GM18520 (cell line): Measurements from ENCODE around the gene KRTAP21-3.
"Not testable (repeated sequence)": the region's sequence is repeated elsewhere in the genome, so short reads cannot be mapped to it uniquely, and the experiment has no call there.

Experiments
- ATAC-seq: cut with Tn5 transposase; IDR thresholded peaks from one replicate; pipeline ENCODE4 v1.9.1; 2021; ENCODE audit not compliant: unreplicated experiment

Gene KRTAP21-3, protein sequence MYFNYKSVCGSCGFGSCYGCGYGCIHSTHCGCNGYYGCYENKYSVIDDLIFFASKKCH

DNA sequence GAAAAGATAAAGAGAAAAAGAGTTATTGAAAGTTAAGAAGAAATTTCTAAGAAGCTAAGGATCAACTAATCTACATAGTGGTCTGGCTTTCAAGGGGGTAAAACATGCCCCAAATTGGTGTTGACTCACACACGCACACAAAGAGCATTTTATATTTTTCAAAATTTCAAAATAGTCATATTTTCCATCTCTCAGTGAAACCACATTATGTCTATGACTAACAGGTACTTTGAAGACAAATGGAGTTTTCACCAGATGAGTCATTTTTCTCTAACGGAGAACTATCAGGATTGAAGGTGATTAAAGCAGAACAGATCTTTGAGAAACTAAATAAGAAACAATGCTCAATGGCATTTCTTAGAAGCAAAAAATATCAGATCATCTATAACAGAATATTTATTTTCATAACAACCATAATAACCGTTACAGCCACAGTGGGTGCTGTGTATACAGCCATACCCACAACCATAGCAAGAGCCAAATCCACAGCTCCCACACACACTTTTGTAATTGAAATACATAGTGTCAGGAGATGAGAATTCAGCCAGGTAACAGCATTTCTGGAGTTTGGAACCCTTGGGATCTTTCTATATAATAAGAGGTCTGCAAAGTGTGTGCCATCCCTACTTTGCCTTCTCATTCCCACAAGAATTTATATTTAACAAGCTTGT is at the start of gene KRTAP21-3:
Gene KRTAP21-3 (minus strand): TSS at position 539 of the 671 bp plus-strand sequence. CDS start 18 bp downstream, at position 521.
- ATAC-seq, result no peak

DNA sequence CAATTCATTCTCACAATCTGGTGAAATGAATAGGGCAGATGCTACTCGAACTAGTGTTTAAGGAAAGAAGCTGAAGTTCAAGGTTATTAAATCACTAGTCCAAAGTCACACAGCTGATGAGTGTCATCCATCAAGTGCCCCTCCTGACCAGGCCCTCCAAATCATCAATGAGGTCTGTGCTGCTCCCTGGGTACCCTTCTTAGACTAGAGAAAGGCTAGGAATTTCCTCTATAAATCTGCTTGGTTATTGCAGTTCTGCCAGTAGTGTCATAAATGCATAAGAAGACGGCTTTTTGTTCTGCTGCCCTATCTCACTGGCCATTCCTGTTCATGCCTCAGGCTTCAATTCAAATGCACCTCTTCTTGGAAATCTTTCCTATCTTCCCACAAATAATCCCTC is 42.2 kb upstream of the KRTAP21-3 start:
- ATAC-seq, result no peak

DNA sequence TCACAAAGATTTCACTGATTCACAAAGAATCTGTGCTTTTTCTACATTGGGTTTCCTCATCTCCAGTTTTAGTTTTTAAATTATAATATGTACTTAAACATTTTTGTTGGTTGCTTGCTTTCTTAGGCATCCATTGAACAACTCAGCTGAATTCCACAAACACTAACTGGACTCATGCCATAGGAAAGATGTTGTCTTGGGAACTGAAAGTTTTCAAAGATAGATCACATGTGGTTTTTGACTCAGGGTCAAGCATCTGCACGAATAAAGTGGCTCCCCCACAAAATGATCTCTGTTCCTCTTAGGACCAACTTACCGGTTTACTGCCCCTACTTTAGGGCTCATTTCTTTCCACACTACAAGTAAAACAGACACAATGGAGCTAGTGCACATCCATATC is 39.7 kb upstream of the KRTAP21-3 start:
- no peak for ATAC-seq

DNA sequence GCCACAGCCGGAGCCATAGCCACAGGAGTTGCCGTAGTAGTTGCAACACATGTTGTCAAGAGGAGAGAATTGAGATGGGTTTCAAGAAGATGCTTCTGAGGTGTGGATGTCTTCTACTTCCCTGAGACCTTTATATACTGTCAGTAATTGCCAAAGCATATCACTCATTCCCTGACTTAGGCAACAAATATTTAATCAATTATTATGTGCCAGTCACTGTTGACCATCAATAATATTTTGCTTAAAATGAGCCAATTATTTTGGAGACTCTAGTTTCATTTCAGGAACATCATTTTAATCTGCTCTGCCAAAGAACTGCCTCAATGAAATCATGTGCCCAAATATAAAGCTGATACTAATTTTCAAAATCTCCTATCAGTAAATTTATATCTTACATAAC is 36.8 kb upstream of the KRTAP21-3 start, which contains the start of gene KRTAP21-1:
Gene KRTAP21-1 (minus strand): TSS at position 101 of the 400 bp plus-strand sequence. CDS start 50 bp downstream, at position 51.
- ATAC-seq, result not testable (repeated sequence)

DNA sequence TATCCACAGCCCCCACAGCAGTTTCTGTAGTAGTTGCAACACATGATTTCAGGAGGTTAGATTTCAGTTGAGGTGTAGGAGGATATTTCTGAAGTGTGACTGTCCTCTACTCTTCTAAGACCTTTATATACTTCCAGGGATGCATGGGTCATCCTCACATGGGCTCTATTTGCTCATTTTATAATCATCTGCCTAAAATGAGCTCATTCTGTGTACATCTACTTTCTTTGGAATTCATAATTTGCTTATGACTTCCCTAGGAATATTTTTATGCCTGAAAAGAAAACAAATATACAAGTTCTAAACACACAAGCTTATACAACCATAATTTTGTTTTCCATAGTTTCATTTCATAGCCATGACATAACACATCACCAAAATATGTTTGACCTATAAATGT is 28.6 kb upstream of the KRTAP21-3 start, which contains the start of gene KRTAP21-2:
Gene KRTAP21-2 (minus strand): TSS at position 101 of the 400 bp plus-strand sequence. CDS start 57 bp downstream, at position 44.
- ATAC-seq, result no peak

DNA sequence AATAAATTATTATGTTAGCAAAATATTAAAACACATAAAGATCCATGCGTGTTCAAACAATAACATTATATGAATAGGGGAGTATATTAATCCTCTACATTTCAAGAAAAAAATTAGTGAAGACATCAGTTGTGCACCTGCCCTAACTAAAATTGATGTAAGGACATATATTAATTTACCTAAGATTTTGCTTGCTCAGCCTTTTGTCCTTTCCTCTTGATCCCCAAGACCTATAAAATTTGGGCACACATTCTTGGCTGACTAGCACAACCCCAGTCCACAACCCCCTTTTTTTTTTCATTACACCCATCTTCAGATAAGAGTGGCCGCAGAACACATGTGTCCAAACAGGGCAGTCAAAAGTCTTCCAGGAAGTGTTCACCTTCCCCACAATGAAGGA is 21.9 kb upstream of the KRTAP21-3 start:
- no peak for ATAC-seq

DNA sequence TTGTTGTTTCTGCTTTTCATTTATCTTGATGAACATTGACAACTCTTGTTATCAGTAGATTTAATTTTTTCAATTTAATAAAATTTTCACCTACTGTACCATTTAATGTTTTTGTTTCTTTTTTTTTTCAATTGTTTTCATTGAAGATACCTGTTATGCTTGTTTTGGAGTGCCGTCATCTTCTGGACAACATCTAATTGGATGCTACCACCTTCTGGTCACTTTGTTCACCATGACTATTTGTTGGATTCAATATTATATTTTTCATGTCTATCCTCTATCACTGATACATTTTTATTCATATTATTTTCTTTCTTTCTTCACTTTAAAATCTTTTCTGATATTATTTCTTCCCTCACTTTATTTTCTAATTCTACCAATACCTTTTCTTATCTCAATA is 14.4 kb upstream of the KRTAP21-3 start:
- ATAC-seq, result no peak

DNA sequence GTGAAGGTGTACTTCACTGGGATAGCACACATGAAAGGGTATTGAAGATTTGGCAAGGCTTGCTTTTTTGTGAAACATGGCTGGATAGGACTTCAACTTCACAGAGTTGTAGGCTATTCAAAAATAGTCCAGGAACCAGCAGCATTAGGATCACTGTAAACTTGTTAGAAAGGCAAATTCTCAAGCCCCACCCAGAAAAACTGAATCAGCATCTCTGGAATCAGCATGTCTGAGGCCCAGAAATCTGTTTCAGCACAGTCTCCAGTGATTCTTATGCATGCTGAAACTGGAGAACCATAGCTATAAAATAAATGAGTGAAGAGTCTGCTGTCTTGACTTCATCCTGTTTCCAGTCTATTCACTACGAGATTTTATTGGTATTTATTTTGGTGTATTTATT is 8.1 kb upstream of the KRTAP21-3 start:
- ATAC-seq, result no peak

DNA sequence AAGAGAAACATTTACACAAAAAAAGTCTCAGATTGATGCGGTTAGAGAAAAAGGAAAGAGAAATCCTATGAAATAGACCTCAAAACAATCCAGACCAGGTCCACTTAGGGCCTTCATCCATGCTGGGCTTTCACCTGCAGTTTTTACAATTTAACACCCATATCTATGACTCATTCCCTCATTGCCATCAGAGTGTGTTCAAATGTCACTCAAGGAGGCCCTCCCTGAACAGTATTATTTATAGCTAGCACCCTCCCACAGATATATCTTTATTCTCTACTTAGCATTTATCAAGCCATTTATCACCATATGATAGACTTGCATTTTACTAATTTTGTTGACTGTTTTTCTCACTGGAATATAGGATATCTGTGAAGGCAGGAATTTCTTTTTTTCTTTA is 824 bp upstream of the KRTAP21-3 start:
- no peak for ATAC-seq

DNA sequence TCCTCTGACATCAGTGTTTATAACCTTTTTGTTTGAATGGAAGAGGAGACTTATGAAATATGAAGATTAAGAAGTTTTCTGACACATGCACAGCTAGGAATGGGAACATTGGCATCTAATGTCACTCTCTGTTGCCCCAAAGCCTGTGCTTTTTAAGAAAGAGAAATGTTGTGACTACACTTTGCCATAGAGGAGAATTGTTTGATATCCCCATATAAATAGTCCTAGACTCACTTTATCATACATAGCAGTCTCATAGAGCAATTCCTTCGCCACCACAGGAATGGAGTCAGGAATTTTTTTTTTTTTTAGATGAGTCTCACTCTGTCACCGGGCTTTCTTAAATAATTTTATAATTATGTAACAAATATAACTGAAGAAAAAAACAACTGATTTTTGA is 1.5 kb downstream of the KRTAP21-3 start:
- ATAC-seq, result no peak

DNA sequence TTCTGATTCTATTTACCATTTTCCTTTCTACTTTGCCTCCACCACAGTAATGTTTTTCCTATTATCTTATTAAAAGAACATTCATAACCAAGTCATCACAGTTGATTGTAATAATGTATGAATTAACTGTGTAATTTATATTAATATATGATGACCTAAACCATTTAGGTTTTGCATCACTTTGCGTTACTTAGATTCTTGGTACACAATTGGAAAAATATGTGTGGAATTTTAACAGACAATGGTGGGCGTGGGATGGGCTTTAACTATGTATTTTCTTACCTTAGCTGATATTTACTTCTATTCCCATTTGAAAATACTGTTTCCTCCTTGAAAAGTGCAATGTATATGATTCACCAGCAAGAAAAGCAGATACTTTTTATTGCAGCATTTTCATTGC is 3.6 kb downstream of the KRTAP21-3 start:
- ATAC-seq, result no peak

DNA sequence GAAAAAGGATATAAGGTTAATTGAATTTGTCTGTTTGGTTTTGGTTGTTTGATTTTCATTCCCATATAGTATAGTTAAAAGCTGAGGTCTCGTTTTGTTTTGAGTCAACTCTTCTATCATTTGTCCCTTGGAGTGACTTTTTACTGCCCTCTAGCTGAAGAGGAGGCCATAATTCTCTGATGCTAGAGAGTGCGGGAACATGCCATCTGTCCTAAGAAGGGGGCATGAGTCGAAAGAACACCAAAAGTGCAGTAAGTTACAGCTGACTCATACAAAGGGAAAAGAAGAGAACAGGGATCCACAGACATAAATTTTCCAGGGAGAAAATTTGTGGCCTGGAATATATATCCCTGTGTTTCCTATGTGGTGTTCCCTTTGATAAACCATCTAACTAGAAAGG is 4.1 kb downstream of the KRTAP21-3 start:
- no peak for ATAC-seq

DNA sequence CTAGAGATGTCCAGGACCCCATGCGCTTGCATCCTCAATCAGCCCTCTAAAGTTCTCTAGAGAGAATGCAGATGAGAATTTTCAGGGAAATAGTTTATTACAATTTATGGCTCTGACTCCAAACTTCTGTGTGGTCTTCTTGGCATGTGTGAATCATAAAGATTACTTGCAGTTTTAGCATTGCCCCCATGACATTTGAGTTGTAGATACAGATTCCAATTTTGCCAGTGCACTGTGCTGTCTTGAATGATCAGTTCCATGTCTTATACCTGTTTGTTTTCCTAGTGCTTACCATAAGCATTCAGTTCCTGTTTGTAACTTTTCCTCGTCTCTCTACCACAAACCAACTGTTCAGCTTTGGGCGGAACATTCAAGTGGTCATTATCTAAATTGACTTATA is 4.8 kb downstream of the KRTAP21-3 start:
- no peak for ATAC-seq

DNA sequence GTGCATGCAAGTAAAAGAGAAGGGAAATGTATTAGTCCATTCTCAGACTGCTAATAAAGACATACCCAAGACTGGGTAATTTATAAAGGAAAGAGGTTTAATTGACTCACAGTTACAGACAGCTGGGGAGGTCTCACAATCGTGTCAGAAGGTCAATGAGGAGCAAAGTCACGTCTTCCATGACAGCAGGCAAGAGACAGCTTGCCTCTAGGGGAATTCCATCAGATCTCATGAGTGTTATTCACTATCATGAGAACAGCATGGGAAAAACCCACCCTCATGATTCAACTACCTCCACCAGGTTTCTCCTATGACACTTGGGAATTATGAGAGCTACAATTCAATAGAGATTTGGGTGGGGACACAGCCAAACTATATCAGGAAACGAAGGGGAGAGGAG is 8.1 kb downstream of the KRTAP21-3 start:
- no peak for ATAC-seq

DNA sequence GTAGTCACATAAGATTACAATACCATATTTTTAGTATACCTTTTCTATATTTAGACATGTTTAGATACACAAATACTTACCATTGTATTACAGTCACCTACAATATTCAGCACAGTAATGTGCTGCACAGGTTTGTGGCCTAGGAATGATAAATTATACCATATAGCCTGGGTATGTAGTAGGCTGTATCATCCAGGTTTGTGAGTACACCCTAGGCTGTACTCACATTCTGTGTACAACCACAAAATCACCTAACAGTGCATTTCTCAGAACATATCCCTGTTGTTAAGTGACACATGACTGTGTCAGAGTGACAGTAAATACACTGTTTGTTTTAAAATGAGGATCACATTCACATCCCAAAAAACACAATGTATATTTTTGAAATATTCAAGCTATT is 11.2 kb downstream of the KRTAP21-3 start:
- ATAC-seq, result no peak

DNA sequence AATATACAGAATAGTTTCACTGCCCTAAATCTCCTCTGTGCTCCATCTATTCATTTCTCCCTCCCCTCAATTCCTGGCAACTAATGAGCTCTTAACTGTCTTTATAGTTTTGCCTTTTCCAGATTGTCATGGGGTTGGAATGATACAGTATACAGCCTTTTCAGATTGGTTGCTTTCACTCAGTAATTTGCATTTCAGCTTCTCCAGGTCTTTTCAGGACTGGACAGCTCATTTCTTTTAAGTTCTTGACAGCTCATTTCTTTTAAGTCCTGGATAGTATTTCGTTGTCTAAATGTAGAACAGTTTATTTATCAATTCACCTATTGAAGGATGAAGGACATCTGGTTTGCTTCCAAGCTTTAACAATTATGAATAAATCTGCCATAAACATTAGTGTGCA is 22.6 kb downstream of the KRTAP21-3 start:
- ATAC-seq, result no peak

DNA sequence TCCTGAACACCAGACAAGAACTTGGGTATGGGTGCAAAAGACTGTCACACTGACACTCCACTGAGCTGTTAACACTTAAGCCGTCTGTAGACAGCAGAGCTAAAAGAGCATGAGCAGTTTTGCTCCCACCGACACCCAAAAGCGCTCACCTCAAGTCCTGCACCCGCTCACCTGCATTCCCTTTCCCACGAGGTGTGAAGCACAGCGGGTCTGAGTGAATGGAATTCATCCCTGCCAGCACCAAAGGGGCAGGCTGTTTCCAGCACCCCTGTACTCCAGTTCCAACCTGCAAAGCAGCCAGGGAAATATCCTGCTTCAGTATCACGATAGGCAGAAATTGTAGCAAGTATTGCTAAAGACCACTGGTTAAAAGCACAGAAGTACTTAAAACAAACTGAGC is 28.8 kb downstream of the KRTAP21-3 start:
- ATAC-seq, result no peak

DNA sequence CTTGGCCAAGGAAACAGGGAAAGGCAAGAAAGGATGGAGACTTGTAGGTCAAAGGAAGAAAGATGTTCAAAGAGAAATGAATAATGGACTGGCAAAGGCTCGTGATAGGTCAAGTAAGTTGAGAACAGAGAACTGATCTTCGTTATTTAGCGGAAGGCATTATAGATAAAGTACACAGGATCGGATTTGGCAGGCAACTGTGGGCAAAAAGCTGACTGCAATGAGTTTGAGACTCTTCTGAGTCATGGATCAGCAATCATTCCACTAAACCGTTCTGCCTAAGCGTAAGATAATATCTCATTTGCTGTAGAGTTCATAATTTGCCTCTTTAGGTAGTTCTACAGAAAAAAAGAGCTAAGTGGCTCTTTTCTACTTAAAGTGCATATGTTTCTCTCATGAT is 34.1 kb downstream of the KRTAP21-3 start:
- no peak for ATAC-seq

DNA sequence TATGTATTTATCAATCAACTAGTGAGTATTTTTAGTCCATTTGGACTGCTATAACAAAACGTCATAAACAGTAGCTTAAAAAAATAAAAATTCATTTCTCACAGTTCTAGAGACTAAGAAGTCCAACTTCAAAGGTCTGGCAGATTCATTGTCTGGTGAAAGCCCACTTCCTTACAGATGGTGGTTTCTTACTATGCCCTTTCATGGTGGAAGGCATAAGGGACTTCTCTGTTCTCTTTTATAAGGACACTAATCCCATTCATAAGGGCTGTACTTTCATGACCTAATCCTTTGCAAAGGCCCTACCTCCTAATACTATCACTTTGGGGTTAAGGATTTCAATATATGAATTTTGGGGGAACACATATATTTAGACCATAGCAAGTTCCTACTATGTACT is 38.0 kb downstream of the KRTAP21-3 start:
- no peak for ATAC-seq

DNA sequence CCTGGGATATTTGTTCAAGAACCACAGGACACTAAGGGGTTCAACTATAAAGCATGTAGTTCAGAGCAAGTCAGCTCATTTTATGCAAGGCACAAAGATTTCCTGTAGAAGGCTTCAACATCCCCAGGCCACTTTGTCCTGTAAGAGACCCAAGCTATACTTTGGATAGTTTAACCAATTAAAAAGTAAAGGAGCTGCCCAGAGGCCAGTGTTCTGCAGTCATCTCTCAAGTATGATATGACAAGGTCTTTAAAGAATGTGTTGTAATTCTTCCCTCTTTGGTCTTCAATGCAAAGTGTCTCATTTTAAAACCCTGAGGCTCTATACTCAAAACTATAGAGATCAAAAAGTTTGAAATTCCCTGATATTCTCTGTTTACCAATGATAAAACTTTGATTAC is 41.8 kb downstream of the KRTAP21-3 start:
- no peak for ATAC-seq

DNA sequence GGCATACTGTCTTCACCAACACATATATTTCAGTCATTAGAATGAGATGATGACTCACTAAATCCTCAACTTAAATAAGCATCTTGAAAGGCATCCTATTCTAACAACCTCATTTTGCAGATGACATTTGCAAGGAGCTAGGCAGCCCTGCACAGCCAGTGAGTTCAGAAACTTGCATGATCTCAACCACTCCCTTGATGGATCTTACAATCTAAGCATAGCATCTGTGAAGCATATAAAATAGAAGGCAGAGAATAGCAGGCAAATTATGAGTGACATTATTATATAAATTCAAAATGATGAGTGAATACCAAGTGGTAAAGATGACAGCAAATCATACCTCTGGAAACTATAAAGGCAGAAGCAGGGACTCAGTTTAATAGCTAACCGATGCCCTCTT is 44.3 kb downstream of the KRTAP21-3 start:
- no peak for ATAC-seq

DNA sequence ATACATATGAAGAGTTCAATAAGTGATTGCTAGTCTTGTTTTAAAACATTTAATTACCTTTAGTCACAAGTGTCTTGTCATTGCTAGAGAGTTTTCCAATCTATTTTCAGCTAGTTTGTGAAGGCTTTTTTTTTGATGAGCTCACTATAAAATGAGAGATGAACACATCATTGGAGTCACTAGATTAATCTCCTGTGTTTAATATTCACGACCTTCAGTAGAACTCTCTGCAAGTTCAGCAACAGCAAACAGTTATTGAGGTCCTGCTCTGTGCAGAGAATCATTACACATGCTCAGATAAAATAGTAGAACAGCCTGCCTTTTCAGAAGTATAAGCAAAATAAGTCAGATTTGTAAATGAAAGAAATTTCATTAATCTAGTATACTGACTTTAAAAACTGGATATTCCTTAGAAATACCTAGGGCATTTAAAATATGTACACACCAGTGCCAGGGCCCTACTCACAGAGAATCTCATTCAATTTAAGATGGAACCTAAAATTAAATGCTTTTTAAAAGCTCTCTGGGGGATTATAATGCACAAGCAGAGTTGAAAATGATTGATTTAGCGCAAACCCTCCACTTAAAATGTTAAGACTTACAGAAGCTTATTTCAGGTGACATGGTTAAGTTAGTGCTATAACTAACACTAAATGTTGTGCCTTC is 45.5 kb downstream of the KRTAP21-3 start:
- ATAC-seq, result no peak
